ENCODE data around the gene ZBTB42.

Gene ZBTB42

DNA sequence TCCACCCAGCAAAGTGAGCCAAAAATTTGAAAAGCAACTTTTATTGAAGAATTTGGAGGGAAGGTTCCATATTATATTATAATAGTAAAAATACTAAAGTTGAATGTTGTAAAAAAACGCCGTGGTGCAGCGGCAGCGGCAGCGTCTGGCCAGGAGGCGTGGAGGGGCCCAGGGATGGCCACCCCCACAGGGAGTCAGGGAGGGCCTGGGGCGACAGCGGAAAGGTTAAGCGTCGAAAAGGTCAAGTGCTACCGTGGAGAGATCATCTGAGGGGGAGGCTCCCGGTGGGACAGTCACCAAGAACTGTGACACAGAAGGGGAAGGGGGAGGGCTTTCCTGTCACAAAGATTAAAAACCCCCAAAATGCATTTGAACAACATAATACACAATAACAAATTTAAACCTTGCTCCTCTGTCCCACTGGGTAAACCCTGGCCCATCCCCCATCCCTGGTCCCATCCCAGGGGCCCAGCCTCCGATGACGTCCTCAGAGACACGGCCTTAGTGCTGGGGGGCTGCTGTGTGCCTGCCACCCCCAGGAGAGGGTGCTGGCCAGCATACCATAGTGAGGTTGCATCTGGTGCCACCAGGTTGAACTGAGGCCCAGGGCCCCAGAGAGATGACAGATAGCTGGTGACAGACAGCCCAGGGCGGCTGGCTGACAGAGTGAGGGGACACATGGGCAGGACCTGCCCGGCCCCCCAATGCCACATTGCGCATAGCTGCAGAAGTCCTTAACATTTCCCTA is 31.4 kb upstream of the ZBTB42 start:
- DNase-seq (ENCODE audit: low spot score) = no peak

DNA sequence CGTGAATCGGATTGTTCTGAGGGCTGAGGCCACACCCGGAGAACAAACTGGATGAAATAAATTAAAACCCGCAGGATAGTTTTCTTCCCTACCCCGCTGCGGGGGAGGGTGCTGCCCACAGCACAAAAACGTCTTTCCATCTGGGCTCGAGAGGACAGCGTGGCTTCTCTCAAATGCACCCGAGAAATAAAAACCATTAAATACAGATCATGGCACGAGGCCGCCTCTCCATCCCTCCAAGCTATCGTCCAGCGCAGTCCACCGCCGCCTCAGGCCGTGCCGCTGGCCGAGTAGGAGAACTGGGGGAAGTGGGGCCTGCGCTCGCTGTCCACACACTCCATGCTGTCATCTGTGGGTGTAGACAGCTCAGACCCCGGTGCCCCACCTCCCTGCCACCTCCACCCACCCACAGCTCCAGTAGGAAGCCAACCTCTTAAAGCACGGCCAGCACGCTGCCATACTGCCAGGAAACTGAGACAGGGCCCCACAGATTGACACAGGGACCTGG is 30.8 kb upstream of the ZBTB42 start:
- no peak for DNase-seq (ENCODE audit: low spot score)

DNA sequence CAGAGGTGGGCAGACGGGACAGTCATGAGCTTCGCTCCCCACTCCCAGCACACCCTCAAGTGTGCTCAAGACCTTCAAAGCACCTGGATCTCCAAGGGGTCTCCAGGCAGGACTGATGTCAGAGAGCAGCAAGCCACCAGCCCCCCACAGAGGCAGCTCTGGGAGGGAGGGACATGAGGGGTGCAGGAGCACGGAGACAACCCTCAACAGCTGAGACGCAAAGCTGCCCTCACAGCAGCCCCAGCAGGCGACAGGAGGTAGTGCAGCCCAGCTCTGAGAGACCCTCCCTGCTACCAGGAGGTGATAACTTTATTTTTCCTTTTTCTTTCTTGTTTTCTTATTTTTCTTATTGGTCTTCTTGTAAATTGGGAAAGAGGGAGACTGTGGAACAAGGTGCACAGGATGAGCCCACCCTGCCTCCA is 30.0 kb upstream of the ZBTB42 start:
- DNase-seq (ENCODE audit: low spot score) = peak; percentile 36

DNA sequence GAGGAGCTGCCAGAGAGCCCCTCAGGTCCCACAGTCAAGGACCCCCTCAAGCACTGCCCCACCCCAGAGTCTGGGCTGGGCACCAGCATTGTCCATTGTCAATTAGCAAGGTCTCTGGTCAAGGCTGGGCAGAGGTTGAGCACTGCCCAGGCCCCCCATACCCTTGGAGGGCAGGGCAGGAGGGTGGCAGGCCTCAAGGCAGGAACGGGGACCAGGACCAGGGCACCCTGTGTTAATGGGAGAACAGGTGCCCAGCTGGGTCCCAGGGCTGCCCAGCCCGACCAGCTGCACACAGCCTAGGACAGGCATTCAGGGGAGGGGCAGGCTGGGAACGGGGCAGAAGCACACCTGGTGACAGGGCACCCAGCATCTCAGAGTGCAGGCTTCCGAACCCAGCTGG is 29.5 kb upstream of the ZBTB42 start:
- no peak for DNase-seq (ENCODE audit: low spot score)

DNA sequence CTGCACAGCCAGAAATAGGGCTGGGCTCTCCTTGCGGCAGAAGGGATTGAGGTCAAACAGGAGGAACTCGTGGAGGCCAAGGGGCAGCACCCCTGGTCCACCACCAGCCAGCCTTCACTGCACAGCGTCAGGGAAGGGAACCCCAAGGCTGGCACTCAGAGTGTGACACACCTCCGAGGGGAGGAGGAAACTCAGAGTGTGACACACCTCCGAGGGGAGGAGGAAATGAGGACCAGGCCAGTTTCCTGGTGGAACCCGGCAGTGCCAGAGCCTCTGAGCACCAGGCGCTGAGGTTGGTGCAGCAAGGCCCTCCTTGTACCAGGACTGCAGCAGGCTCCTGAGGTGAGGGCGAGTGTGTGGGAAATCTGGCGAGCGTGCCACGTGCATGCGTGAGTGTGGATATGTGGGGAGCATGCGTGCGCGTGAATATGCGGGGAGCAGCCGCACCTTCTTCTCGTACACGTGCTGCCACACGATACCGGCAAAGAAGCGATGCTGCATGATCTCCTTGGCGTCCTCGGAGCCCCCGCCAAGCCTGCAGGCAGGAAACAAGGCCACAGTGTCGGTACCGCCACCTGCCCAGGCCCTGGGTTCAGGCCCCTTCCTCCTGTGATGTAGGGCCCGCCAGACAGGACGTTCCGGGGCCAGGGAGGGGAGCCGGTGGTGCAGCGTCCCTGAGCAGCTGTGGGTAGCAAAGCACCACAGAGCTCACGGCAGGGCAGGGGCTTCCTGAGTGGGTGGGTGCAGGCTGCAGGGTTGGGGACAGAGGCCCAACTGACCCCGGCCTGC is 28.8 kb upstream of the ZBTB42 start:
- DNase-seq (ENCODE audit: low spot score) = no peak

DNA sequence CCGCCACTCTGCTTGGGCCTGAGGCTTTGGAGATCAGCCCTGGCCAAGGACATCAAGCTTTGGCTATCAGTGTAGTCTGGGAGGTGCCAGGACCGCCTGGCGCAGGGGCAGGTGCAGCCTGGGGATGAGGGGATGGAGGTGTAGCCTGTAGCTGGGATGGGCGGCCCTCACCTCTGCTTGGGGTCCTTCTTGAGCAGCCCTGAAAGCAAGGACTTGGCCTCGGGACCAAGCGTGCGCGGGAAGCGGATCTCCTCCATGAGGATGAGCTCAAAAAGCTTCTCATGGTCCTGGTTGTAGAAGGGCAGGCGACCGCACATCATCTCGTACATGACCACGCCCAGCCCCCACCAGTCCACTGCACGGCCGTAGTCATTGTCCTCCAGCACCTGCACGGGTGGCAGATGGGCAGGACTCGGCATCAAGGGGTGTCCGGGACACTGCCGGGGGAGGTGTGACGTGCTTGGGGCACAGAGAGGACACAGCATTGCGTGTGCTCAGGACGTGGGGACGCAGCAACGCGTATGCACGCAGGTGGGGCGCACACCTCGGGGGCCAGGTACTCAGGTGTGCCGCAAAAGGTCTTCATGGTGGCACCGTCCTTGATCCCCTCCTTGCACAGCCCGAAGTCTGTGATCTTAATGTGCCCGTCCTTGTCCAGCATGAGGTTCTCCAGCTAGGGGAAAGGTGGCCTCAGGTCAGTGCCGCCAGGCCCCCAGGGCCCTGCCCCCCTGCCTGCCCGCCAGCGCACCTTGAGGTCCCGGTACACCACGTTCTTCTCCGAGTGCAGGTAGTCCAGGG is 28.0 kb upstream of the ZBTB42 start:
- no peak for DNase-seq (ENCODE audit: low spot score)

DNA sequence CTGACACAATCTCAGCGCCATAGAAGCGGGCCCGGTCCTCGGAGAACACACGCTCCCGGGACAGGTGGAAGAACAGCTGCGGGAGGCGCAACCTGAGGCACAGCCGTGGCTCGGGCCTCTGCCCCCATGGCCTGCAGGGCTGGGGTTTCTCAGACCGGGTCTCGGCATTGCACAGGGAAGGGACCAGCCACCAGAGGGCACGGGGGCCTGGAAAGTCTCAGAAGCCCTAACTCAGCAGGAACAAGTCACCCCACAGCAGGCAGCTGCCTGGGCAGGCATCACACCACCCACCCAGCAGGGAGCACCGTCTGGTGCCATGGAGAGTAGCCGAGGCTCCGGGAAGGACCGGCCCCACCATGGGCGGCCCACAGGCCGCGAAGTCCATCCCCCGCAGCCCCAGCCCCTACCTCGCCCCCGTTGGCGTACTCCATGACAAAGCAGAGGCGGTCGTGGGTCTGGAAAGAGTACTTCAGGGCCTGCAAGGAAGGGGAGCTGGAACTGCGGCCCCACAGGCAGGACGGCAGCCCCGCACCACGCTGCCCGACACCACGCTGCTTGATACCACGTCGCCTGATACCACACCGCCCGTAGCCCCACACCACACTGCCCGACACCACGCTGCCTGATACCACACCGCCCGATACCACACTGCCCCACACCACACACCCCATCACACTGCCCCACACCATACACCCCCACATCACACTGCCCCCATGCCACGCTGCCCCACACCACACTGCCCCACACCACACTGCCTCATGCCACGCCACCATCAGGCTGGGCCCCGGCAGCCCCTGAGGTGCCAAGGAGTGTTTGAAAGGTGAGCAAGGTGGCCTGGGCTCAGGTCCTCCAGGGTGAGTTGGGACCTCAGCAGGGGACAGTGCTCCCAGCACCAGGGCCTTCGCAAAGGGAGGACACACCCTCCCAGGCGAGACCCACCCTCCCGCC is 27.1 kb upstream of the ZBTB42 start:
- DNase-seq (ENCODE audit: low spot score) = no peak

DNA sequence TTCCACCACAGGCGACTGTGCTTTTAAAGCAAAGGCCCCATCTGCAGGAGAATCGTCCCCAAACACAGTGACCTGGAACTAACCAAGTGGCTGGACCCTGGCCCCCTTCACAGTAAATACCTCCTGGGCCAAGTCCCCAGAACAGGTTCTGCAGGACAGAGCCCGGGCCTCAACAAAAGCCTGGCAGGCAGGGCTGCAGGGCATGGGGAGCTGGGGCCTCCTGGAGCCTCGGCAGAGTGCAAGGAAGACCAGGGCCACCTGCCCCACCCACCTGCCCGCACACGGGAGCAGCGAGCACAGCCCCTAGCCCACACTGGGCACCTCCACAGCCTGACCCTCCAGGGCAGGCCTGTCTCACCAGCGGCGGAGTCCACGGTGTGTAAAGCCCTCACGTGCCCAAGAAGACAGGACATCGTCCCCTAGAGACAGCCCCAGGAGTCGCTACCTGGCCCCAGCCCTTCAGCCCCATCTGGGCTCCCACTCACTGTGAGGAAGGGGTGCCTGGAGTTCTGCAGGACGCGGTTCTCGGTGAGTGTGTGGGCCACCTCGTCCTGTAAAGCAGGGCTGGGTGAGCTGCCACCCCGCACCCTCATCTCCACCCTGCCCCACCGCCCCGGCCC is 26.3 kb upstream of the ZBTB42 start:
- DNase-seq (ENCODE audit: low spot score) = no peak

DNA sequence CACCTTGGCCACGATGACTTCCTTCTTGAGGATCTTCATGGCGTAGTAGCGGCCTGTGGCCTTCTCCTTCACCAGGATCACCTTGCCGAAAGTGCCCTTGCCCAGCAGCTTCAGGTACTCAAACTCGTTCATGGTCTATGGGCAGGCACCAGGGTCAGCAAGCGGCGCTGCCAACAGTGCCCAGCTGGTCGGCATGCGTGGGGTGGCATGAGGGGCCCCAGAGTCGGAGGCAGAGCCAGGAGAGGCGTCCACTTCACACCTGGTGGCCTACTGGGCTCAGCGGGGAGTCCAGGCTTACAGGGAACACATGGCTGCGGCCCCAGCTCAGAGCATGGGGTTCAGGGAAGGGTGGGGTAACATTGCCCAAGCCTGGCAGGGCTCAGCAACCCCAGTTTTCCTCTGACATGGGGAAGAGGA is 25.8 kb upstream of the ZBTB42 start:
- no peak for DNase-seq (ENCODE audit: low spot score)

DNA sequence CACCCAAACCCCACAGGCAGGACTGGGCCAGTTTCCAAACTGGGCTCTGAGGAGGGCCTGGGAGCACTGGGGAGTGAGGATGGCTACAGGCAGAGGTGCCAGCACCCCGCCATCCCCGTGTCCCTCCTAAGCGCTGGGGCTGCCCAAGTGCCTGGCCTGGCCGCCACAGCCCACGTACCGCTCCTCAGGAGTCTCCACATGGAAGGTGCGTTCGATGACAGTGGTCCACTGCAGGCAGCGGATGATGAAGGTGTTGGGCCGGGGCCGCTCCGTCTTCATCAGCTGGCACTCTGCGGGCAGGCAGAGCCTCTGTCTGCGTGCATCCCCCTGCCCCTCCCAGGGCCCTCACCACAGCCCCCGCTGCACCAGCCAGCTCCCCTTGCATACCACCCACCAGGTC is 24.4 kb upstream of the ZBTB42 start:
- no peak for DNase-seq (ENCODE audit: low spot score)

DNA sequence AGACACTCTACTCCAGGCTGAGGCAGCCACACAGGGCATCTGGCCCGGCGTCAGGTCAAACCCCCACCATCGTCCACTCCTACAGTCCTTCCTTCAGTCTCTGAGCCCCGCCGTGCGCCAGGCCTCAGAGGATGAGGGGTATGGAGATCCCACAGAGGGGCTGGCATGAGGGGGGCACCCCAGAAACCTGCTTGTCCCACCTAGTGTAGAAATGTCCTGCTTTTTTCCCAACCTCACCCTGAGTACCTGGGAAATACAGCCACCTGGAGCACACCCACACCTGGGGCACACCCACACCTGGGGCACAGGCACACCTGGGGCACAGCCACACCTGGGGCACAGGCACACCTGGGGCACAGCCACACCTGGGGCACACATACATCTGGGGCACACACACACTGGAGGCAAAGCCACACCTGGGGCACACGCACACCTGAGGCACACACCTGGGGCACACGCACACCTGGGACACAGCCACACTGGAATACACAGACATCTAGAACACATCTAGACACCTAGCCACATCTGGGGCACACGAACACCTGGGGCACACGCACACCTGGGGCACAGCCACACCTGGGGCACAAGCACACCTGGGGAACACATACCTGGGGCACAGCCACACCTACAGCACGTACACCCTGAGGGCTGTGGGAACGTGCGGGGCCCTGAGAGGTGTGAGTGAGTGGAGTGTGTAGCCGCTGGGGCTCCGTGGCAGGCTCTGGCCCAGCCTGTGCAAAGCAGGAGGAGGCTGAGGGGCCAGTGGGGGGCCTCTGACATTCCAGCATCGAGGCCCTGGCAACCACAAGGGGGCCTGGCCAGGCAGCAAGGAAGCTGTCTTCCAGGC is 23.7 kb upstream of the ZBTB42 start:
- DNase-seq (ENCODE audit: low spot score) = no peak

DNA sequence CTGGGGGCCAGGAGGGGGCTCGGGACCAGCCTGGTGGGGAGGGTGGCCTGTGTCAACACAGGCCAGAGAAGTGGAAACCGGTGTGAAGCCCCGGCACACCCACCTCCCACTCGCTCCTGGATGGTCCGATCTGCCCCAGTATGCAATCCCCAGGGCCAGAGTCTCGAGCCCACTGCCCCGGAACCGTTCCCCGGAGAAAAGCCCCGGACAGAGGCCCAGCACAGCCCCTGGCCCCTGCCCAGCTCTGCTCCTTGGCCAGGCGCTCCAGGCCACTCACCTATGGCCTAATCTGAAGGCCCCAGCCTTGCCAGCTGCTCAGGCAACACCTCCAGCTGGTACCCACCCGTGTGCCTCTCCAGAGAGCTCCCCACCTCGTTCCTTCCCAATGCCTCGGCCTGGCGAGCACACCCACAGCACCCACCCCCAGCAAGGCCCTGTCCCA is 23.1 kb upstream of the ZBTB42 start:
- DNase-seq (ENCODE audit: low spot score) = no peak

DNA sequence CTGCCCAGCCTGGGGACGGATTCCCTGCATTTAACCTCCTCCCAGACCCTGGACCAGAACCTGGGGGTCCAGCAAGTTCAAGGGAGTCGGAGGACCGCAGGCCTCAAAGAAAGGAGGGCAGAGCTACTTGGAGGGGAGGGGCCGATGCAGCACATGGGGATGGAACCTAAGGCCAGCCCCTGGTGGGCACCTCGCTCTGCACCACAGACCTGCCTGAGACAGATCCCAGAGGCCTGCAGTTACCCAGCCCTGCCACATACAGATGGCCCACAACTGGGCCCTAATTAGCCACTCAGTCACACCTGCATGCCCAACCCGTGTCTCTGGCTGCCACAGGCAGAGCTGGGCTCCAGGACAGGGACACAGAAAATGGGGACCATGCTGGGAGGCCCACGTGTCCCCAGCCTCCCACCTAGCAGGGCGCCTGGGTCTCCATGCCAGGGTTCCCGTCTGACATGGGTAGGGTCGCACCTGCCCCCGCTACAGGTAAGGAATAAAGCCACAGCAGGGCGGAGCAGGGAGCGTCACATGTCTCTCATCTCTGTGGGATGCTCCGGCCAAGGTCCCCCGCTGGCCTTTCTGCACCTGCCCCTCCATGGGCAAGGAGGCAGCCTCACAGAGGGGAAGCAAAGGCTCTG is 22.1 kb upstream of the ZBTB42 start:
- no peak for DNase-seq (ENCODE audit: low spot score)

DNA sequence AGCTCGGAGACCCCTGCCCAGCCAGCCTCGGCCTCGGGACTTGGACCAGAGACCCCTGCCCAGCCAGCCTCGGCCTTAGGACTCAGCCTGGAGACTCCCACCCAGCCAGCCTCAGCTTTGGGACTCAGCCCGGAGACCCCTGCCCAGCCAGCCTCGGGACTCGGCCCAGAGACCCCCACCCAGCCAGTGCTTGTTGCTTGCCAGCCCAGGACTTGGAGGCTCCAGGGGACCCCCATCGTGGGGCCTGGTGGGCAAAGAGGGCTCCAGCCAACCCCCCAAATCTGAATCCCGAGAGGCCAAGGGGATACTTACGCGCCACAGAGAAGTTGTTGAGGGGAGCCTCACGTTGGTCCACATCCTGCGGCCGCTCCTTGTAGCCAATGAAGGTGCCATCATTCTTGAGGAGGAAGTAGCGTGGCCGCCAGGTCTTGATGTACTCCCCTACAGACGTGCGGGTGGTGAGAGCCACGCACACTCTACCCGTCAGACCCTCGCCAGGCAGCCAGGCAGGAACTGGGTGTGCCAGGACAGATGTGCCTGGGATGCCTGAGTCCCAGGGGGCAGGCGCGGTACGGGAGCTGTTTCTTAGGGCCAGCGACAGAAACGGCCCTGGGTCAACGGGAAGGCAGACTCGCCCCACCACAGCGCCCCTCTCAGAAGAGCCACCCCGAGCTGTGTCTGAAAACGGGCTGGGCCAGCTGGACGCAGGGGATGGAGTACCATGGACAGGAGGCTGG is 21.0 kb upstream of the ZBTB42 start:
- no peak for DNase-seq (ENCODE audit: low spot score)

DNA sequence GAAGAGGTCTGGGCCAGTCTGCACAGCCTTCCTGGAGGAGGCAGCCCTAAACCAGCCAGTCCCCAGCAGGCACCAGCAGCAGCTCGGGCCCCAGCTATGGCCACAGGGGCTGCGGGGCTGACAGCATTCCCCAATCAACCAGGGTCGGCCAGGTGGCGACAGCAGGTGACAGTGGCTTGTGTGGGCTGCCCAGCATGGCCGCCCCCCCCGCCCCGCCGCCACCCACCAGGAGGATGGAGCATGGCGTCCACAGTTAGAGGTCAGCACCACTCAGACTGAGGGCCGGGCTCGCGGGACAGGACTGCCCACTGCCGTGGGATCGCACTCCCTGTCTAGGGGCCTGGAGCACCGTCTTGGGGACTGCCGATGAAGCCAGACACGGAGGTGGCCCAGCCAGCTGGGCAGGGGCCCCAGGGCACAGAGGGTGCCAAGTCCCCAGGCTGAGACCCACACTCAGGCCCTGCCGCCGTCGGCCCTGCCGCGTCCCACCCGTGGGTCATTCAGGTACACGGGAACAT is 20.3 kb upstream of the ZBTB42 start:
- no peak for DNase-seq (ENCODE audit: low spot score)

DNA sequence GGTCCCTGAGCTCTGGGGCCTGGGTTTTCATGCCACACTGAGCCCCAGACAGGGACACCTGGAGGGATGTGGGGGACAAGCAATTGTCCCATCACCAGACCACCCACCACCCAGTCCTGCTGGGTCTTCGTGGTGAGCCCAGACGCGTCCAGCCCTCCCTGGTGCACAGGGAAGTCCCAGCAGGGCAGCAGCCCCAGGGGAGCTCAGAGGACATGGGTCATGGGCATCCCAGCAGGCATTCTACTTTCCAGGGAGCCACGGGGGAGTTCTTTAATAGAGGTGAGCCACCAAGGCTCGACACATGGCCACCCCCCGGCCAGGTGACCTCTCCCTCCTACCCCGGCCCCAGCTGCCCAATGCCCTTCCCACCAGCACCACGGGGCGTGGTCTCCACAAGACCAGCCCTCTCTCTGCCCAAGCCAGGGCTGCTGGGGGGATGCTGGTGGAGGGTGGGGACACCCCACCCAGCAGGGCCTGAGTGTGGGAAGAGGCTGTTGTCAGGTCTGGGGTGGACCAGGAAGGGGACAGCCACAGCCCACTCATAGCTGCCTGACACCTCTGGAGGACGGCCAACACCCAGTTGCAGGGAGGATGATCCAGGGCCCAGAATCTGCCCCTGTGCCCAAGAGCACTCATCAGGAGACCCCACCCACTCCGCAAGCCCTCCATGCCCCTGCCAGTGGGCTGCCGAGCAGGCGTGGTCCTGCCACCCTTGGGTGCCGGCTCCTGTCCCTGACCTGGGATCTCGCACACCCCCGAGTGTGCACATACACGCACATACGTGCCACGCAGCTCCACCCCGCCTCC is 19.4 kb upstream of the ZBTB42 start:
- DNase-seq (ENCODE audit: low spot score) = no peak

DNA sequence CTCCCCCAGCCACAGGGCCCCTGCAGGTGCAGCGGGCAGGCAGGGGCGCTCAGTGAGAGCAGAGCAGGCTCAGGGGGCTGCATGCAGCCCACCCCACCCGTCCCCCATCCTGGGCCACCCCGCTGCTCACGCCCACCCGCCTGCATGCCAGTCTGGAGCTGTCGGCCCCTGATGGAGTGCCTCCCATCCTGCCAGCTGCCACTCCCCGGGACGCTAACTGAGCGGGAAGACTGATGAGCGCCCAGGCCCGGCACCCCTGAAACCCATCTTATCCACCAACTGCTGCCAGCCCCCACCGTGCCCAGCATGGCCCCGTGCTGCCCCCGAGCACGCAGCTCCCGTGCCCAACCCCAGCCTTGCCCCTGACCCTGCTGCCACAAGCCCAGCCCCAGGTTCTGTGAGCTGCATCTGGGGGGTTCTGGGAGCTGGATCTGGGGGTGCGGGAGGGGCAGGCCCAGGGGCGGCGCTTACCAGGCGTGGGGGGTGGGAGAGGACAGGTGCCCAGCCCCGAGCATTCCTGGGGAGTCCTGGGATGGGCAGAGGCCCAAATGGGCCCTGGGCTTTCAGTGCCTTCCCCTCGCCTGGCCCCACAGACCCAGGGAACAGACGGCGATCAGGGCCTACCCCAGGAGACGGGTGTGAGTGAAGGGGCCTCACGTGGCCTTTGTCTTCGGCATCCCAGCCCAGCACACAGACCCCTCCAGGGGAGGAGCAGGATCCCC is 18.7 kb upstream of the ZBTB42 start:
- DNase-seq (ENCODE audit: low spot score) = no peak

Measured in GM03348 (cell line).